Fibroblast of villous mesenchyme (primary cell): ENCODE data around the gene TALDO1. TPM values are rescaled to one million over a fixed set of nuclear protein-coding genes. Genes with fewer than 3 reads are reported as not detected.
A peak's percentile ranks its signal among the peaks of the same experiment; 100 is the strongest.

ENCODE experiments used
- DNase-seq: peaks from one replicate; pipeline ENCODE4 v3.0.0-alpha.2; 2010; ENCODE audit warnings: low read depth
- H3K4me3 ChIP-seq: 2 replicates; pipeline ENCODE4 v1.5.1; 2011; ENCODE audit warnings: low read depth, mild to moderate bottlenecking, low read length
- CTCF ChIP-seq: IDR thresholded peaks from 2 replicates; pipeline ENCODE4 v1.5.1; 2012; ENCODE audit warnings: low read depth, mild to moderate bottlenecking, low read length; ENCODE audit not compliant: insufficient read depth
- total RNA-seq: library from RNA; depleted of rRNA; stranded (reverse); fragments of >200 nt; gene quantifications from 2 replicates; pipeline ENCODE4 v1.2.3, GENCODE V29; 2012

Gene TALDO1
- total RNA-seq, 1 donor = 148 TPM

- no peak for TF ChIP-seq CTCF
- DNase-seq = no peak
- no peak overlapping the region for H3K4me3 ChIP-seq
Observed at GRCh38 chr11:799641-800316, 52.5 kb downstream of the TALDO1 start.

- DNase-seq = no peak
- TF ChIP-seq CTCF = no peak
- no peak overlapping the region for H3K4me3 ChIP-seq
Observed at GRCh38 chr11:800473-800872, 53.2 kb downstream of the TALDO1 start.

- no peak for TF ChIP-seq CTCF
- no peak overlapping the region for H3K4me3 ChIP-seq
- no peak for DNase-seq
Observed at GRCh38 chr11:801097-801780, 54.0 kb downstream of the TALDO1 start.

- no peak overlapping the region for H3K4me3 ChIP-seq
- no peak for TF ChIP-seq CTCF
Observed at GRCh38 chr11:802018-802617, 54.9 kb downstream of the TALDO1 start.

GRCh38 chr11:802693-803466 is 55.6 kb downstream of the TALDO1 start:
- no peak for TF ChIP-seq CTCF
- no peak overlapping the region for H3K4me3 ChIP-seq

More at GRCh38 chr11:802018-802617, 54.9 kb downstream of the TALDO1 start:
- no peak for DNase-seq

GRCh38 chr11:803467-803742 is 56.1 kb downstream of the TALDO1 start:
- H3K4me3 ChIP-seq = peak overlapping the region; percentile 68
- no peak for TF ChIP-seq CTCF

More at GRCh38 chr11:802693-803466, 55.6 kb downstream of the TALDO1 start:
- DNase-seq = no peak

More at GRCh38 chr11:803467-803742, 56.1 kb downstream of the TALDO1 start:
- DNase-seq = no peak
